Eye (tissue), 1 donor: ENCODE results near the gene CREB3L1.
A peak's percentile ranks its signal among the peaks of the same experiment; 100 is the strongest.

Source experiments
- DNase-seq: peaks from one replicate; pipeline ENCODE4 v3.0.0-alpha.2; 2015

CREB3L1 gene

GRCh38 chr11:46277622-46278386 is at the start of gene CREB3L1:
TSS of gene CREB3L1 (plus strand) at chr11:46277662. CDS start at chr11:46278112, 450 bp downstream.
- DNase-seq: peak; percentile 76

GRCh38 chr11:46229230-46229629 is 48.2 kb upstream of the CREB3L1 start:
- no peak for DNase-seq

- DNase-seq: peak; percentile 70
Observed at GRCh38 chr11:46234311-46234710, 43.2 kb upstream of the CREB3L1 start.

GRCh38 chr11:46235777-46236688 is 41.4 kb upstream of the CREB3L1 start:
- no peak for DNase-seq

- no peak for DNase-seq
Observed at GRCh38 chr11:46236918-46237247, 40.6 kb upstream of the CREB3L1 start.

GRCh38 chr11:46237248-46238077 is 40.0 kb upstream of the CREB3L1 start:
- DNase-seq: peak; percentile 74

GRCh38 chr11:46238078-46238966 is 39.1 kb upstream of the CREB3L1 start:
- DNase-seq: peak; percentile 81

GRCh38 chr11:46238967-46239800 is 38.3 kb upstream of the CREB3L1 start:
- peak; percentile 94 for DNase-seq

- DNase-seq: peak; percentile 36
Observed at GRCh38 chr11:46239801-46240061, 37.7 kb upstream of the CREB3L1 start.

GRCh38 chr11:46240371-46240770 is 37.1 kb upstream of the CREB3L1 start:
- no peak for DNase-seq

- DNase-seq: no peak
Observed at GRCh38 chr11:46240861-46241260, 36.6 kb upstream of the CREB3L1 start.

GRCh38 chr11:46242041-46242951 is 35.2 kb upstream of the CREB3L1 start:
- no peak for DNase-seq

GRCh38 chr11:46242952-46243795 is 34.3 kb upstream of the CREB3L1 start:
- DNase-seq: peak; percentile 96

GRCh38 chr11:46243796-46244109 is 33.7 kb upstream of the CREB3L1 start:
- no peak for DNase-seq

- DNase-seq: peak; percentile 35
Observed at GRCh38 chr11:46246521-46246920, 30.9 kb upstream of the CREB3L1 start.

- no peak for DNase-seq
Observed at GRCh38 chr11:46247090-46247489, 30.4 kb upstream of the CREB3L1 start.

GRCh38 chr11:46247659-46248058 is 29.8 kb upstream of the CREB3L1 start:
- no peak for DNase-seq

GRCh38 chr11:46248289-46249102 is 29.0 kb upstream of the CREB3L1 start:
- no peak for DNase-seq
